ENCODE data around the gene SNX20.

The SNX20 gene

DNA sequence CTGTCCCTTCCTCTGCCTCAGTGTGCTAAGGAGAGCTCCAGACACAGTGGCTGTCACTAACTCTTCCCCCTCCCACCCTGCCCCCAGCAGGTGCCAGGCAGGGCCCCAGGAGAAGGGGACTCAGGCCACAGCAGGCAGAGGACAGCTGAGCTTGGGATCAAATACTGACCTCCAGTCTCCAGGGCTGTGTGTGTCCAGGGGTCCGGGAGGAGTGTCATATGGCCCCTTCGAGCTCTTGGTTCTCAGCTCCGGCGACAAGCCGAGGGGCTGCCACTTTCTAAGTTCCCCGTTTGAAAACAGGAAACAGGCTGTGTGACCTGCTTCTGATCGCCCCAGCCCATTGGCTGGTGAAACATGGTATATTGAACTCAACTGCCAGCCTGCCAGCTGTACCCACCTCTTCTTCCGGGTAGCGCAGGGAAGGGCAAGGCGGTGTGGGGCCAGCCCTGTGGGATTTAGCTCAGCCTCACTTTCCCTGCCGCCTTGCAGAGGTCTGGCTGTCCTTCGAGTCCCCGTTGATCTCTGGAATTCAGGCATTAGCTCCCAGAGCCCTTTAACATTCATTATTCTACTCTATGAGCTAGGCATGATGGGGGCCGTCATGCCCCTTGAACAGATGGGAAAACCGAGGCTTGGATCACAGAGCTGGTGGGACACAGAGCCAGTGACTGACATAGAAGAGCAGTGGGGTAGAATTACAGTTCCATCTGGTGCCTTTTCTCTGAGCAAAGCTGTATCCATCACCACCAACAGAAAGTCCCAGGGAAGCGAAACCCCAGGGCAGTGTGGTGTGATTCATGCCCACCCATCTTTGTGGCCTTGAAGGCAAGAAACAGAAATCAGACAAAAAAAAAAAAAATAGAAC, at the start of gene SNX20:
SNX20 (minus strand) TSS at position 292 of the 865 bp plus-strand sequence. CDS start 3,786 bp downstream, outside the sequence.
- no peak for DNase-seq

GRCh38 chr16:50724306-50724705, 43.2 kb upstream of the SNX20 start:
- TF ChIP-seq POLR2A (IDR thresholded peaks at IDR 0.05; ENCODE audit: low read length) (no peak), GATA1 (IDR thresholded peaks at IDR 0.05; ENCODE audit: low read depth, low read length) (no peak)
- no peak for DNase-seq

More for the DNA sequence above, at the start of gene SNX20:
- TF ChIP-seq POLR2A (IDR thresholded peaks at IDR 0.05; ENCODE audit: low read length) (peak; percentile 45), GATA1 (IDR thresholded peaks at IDR 0.05; ENCODE audit: low read depth, low read length) (no peak)

- no peak for DNase-seq
- TF ChIP-seq GATA1 (IDR thresholded peaks at IDR 0.05; ENCODE audit: low read depth, low read length), result no peak
- no peak for TF ChIP-seq POLR2A (IDR thresholded peaks at IDR 0.05; ENCODE audit: low read length)
Measured at GRCh38 chr16:50722960-50723359, 41.8 kb upstream of the SNX20 start.

DNA sequence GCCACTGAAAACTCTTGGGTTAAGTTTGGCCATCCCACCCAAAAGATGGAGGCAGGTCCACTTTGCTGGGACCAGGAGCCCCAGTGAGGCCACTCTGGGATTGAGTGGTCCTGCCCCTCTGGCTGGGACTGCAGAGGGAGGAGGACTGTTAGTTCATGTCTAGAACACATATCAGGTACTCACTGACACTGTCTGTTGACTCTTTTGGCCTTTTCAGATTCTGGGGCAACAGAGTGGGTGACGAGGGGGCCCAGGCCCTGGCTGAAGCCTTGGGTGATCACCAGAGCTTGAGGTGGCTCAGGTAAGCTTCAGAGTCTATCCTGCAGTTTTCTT, 41.3 kb upstream of the SNX20 start:
- no peak for DNase-seq
- TF ChIP-seq GATA1 (IDR thresholded peaks at IDR 0.05; ENCODE audit: low read depth, low read length), result no peak

DNA sequence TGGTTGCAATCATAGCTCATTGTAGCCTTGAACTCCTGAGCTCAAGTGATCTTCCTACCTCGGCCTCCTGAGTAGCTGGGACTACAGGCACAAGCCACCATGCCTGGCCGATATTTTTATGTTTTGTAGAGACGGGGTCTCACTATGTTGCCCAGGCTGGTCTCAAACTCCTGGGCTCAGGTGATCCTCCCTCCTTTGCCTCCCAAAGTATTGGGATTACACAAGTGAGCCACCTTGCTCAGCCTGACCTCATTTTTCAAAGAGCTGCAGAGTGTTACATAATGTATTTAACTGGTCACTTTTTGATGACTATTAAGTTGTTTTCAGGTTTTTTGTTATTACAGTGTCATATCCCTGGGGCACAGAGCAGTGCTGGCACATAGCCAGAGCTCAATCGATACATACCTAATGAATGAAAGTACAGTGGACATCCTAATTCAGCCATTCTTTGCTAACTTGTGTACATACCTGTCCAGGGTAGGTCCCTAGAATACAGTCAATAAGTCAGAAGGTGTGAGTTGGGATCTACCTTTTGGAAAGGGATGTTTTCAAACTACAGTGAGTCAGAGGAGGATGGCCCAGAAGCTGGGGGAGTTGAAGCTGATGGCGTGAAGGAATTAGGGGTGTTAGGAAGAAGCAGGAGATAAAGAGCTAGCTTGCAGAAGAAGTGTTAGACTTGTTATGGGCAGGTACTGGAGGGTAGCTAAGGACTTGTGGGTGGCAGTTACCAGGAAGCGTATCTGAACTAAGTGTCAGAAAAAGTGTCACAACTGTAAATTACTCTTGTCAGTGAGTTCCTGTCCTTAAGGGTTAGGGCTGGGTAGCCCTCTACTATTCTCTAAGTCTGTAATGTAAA, 40.7 kb upstream of the SNX20 start:
- TF ChIP-seq GATA1 (IDR thresholded peaks at IDR 0.05; ENCODE audit: low read depth, low read length) (no peak), POLR2A (IDR thresholded peaks at IDR 0.05; ENCODE audit: low read length) (no peak)
- no peak for DNase-seq

DNA sequence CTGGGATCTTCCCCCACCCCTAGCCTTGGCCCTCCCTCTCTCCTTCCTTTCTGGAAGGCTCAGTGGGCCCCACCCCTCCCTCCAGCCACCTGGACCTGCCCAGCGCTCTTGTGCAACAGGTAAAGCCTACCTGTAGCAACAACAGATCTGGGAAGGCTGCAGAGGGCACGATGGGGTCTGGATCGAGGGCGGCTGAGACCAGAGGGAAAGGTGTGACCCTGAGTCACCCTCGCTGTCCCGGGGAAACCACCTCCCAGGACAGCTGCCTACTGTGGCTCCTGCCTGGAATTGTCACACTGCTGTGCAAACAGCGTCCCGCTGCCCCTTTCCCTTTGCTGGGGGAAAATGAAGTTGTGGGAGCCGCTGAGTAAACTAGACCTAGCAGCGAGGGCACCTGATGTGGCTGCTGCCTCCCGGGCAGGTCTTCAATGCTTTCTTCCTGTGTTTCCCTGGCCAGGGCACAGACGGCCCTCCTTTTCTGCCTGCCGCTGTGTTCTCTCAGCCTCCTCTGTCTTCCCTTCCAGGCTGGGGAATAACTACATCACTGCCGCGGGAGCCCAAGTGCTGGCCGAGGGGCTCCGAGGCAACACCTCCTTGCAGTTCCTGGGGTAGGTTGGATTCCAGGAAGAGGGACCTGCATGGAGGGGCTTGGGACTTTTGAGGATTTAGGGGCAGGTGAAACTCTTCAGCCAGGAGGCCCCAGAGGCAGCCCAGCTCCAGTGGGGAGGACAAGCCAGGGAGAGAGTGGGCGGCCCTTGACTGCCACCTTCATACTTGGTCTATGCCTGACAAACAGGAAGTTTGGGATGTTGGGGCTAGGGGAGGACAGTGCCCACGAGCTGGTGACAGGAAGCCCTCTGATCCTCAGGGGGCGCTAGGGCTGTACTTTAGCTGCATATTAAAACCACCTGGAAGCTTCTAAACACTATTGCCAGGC, 38.6 kb upstream of the SNX20 start:
- DNase-seq, result no peak

DNA sequence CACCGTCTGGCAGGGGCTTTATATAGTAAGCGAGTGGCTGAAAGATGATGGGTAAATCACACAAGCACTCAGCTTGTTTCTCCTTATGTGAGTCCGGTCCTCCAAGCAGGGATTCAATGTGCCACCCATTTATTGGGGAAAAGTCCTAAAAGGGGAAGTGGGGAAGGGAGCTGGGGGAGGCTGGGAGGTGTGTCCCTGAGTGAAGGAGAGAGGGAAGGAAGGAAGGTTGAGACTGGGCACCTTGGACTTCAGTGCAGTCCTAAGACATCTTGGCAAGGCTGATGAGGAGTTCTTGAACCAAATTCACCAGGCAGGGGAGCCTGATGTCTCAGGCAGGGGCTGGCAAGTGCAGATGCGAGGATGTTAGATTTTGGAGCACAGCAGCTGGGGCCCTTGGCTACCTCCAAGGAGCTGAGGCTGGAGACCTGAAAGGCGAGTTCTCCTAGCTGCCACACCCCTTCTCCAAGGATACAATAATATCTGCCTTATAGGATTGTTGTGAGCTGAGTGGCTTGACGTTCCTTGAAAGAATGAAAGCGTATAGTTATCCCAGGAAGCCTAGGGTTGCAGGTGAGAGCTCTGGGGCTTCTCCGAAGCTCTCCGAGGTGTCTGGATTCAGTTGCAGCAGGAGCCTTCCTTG, 37.8 kb upstream of the SNX20 start:
- no peak for DNase-seq
- TF ChIP-seq GATA1 (IDR thresholded peaks at IDR 0.05; ENCODE audit: low read depth, low read length) (no peak), POLR2A (IDR thresholded peaks at IDR 0.05; ENCODE audit: low read length) (no peak)

More for the DNA sequence above, 38.6 kb upstream of the SNX20 start:
- TF ChIP-seq POLR2A (IDR thresholded peaks at IDR 0.05; ENCODE audit: low read length), result no peak
- no peak for TF ChIP-seq GATA1 (IDR thresholded peaks at IDR 0.05; ENCODE audit: low read depth, low read length)

GRCh38 chr16:50718061-50718760, 37.1 kb upstream of the SNX20 start:
- TF ChIP-seq POLR2A (IDR thresholded peaks at IDR 0.05; ENCODE audit: low read length) (no peak), GATA1 (IDR thresholded peaks at IDR 0.05; ENCODE audit: low read depth, low read length) (no peak)
- DNase-seq, result no peak

- TF ChIP-seq POLR2A (IDR thresholded peaks at IDR 0.05; ENCODE audit: low read length) (no peak), GATA1 (IDR thresholded peaks at IDR 0.05; ENCODE audit: low read depth, low read length) (no peak)
- DNase-seq, result no peak
Measured at GRCh38 chr16:50717494-50717893, 36.4 kb upstream of the SNX20 start.

- no peak for DNase-seq
- TF ChIP-seq GATA1 (IDR thresholded peaks at IDR 0.05; ENCODE audit: low read depth, low read length), result no peak
- no peak for TF ChIP-seq POLR2A (IDR thresholded peaks at IDR 0.05; ENCODE audit: low read length)
Measured at GRCh38 chr16:50717091-50717490, 36.0 kb upstream of the SNX20 start.

DNA sequence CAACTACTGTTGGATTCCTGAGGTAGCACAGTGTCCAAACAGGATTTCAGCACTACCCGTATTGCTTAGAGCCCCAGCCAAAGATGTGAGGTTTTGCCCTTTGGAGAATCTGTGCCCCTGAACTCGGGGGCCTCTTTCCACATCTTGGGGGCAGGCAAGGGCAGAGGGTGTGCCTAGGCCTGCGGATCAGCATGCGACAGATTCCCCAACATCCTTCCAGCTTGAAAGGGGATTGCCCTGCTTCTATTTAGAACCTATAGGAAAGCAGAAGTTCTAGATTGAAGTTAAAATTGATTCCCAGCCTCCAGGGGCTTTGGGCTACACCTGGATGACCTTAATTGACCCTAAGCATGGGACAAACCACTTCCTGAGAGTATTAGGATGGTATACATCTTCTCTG, 31.8 kb upstream of the SNX20 start:
- DNase-seq, result no peak
- TF ChIP-seq POLR2A (IDR thresholded peaks at IDR 0.05; ENCODE audit: low read length), result no peak
- TF ChIP-seq GATA1 (IDR thresholded peaks at IDR 0.05; ENCODE audit: low read depth, low read length), result no peak

DNA sequence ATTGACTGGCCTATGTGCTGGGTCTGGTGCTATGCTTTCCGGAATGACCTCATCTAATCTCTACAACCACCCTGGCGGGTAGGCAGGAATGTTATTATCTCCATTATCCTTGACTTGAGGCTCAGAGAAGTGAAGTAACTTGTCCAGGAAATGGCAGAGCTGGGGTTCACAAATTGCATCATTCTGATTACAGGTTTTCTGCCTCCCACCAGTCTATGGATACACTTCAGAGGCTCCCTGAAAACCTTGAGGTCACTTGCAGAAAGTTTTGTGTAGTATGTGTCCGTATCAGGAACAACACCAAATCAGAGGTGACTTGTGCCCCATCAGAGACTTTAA, 31.4 kb upstream of the SNX20 start:
- DNase-seq, result no peak
- no peak for TF ChIP-seq POLR2A (IDR thresholded peaks at IDR 0.05; ENCODE audit: low read length)
- TF ChIP-seq GATA1 (IDR thresholded peaks at IDR 0.05; ENCODE audit: low read depth, low read length), result no peak

Data from erythroblast (primary cell).